Cardiac fibroblast (primary cell): ENCODE results near the gene RAB36.

Source experiments
- DNase-seq, 2 donors: peaks; one replicate each; pipeline versions ENCODE4 v3.0.0 to v3.0.0-alpha.2; 2010; ENCODE audit warnings: low read depth in 2 of 2
- H3K4me3 ChIP-seq, 2 donors: replicated peaks in 1 of 2; 1 replicate in 1 of 2; 2 replicates in 1 of 2; pipeline ENCODE4 v1.5.1; 2011; ENCODE audit warnings: low read depth in 2 of 2, low read length in 2 of 2, mild to moderate bottlenecking in 2 of 2, moderate library complexity in 1 of 2
- TF ChIP-seq, protein P1 (sequence below): IDR thresholded peaks from one replicate; pipeline ENCODE4 v1.5.1; 2011; ENCODE audit warnings: low read depth, mild to moderate bottlenecking, low read length, inconsistent platforms

RAB36 gene

DNA sequence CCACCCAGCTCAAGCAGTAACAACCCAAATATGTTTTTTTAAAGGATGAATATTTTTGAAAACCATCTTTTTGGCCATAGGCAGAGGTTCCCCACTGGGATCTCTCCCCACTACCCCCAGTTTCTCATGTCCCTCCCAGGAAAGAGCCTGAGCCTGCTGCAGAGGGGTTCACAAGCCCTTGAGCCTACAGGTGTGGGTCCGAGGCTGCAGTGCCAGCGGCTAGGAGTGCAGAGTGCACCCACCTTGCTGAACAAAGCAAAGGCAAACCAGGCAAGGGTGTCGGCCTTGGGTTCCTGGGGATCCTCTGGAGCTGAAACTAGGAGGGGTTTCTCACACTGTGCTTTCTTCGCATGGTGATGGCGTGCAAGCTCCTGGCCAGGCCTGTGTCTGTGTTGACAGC is 40.0 kb upstream of the RAB36 start:
- no peak overlapping the region for H3K4me3 ChIP-seq
- TF ChIP-seq, protein P1, sequence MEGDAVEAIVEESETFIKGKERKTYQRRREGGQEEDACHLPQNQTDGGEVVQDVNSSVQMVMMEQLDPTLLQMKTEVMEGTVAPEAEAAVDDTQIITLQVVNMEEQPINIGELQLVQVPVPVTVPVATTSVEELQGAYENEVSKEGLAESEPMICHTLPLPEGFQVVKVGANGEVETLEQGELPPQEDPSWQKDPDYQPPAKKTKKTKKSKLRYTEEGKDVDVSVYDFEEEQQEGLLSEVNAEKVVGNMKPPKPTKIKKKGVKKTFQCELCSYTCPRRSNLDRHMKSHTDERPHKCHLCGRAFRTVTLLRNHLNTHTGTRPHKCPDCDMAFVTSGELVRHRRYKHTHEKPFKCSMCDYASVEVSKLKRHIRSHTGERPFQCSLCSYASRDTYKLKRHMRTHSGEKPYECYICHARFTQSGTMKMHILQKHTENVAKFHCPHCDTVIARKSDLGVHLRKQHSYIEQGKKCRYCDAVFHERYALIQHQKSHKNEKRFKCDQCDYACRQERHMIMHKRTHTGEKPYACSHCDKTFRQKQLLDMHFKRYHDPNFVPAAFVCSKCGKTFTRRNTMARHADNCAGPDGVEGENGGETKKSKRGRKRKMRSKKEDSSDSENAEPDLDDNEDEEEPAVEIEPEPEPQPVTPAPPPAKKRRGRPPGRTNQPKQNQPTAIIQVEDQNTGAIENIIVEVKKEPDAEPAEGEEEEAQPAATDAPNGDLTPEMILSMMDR: no peak
- DNase-seq: no peak

DNA sequence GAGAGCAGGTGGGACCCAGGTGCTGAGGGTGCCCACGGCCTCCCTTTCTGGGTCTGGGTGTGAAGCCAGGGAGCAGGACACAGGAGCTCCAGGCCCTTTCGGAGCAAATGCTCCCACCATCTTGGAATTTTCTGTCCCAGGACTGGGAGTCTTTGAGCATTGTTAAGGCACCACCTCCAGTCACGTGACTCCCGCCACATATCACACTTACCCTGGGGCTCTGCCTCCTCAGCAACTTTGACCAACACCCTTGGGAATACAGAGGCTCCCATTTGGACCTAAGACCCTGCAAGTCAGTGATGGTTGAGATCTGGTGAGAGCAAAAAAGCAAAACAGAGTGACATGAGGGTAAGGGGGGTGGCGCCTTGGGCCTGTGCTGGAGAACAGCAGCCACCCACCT is 39.4 kb upstream of the RAB36 start:
- no peak for DNase-seq
- TF ChIP-seq, protein P1: no peak
- H3K4me3 ChIP-seq: no peak overlapping the region

DNA sequence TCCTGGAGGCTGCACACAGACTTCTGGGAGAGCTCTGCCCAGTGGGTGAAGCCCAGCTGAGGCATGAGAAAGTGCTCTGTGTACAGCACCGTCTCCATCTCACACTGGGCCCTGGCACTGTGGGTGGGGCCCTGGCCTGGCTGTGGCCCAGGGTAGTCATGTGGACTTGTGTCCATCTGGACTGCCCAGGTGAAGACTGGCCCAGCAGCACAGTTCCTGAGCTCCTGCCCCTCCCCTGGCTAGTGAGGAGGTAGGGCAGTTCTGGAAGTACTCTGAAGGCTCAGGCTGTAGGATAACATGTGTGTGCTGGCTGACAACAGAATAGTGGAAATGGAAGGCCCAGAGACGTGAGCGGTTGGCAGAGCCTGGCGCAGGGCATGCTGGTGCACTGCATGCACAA is 38.9 kb upstream of the RAB36 start:
- no peak overlapping the region for H3K4me3 ChIP-seq
- TF ChIP-seq, protein P1: no peak
- DNase-seq: no peak

DNA sequence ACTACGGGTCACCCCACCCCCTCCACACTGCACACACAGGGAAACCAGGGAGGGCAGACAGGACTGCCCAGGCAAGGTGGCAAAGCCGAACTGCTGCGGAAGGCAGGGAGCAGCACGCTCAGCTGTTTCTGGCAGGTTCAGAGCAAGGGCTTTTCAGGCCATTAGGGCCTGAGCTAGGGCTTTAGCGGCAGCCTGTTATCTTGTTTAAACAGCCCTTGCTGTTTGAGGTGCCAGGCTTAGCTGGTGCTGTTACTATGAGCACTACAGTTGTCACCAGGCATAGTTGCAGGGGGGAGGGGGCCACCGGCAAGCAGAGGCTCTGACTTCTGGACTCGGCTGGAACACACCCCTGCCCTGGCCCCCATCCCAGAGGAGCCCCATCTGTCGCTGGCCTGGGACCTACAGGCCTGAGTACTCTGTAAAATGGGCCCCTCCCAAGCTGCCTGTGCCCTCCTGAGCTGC is 38.3 kb upstream of the RAB36 start:
- H3K4me3 ChIP-seq: no peak overlapping the region
- TF ChIP-seq, protein P1: no peak
- DNase-seq: no peak

DNA sequence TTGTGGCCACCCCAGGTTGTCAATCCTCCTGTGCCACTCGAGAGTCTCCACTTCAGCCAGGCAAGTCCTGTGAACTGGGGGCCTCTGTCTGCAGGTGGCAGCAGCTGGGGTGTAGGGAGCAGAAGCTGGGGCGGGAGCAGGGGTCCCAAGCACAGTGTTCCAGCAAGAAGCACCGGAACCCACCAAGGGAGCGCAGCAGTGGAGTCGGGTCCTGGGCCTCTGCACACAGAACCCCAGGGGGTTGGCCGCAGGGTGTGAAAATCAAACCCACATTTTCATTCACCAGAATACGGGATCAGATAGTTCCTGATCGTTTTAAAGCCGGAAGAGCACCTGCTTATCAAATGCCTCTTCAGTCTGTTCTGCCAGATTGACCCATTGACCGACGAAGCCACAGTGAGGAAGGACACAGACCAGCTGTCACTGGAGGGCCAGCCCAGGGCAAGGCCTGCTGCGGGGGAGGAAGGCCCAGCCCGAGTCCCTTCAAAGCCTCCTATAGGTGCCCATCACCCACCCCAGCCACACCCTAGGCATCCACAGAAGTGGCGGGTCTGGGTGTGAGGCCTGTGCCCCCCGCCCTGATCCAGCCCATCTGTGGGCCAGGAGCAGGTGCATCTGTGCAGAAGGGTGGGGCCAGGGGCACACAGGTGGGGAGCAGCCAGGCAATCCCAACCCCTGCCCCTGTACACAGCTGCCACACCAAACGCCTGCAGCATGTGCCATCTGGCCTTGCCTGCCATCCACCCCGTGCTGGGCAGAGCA is 37.6 kb upstream of the RAB36 start:
- no peak for DNase-seq
- H3K4me3 ChIP-seq: no peak overlapping the region
- TF ChIP-seq, protein P1: no peak

DNA sequence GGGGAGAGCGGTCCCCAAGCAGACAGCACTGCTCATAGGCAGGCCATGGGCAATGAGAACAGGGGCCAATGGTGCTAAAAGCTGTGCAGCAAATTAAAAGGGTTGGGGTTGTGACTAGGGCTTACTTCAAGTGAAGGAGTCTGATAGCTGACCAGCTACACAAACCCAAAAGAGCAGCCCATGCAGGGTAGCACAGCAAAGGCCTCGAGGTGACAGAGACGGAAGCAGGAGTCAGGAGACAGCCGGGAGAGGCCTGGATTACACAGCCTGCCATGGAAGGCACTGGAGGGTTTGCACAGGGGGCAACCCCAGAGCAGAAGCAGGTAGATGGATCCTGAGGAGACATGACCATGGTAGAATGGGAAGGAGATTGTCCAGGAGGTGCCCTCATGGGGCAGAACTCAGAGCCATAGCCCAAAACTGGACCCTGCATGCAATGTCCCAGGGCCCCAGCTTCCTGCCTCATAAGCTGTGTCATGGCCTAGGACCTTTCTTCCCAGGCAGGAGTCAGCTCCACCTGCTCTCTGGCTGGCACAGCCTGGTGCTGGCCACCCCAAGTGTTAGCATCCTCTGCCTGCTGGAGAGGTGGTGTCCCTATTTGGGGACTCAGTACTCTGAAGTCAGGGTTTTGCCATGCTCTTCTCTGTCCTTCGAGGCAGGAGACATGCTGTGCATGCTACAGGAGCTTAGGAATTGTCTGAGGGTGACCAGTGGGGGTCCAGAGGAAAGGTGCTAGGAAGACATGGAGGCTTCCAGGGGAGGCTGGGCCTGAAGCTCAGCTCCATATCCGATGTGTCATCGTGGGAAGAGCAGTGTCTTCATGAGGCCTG is 36.8 kb upstream of the RAB36 start:
- no peak for DNase-seq
- no peak overlapping the region for H3K4me3 ChIP-seq
- TF ChIP-seq, protein P1: no peak
